Measurements from ENCODE around the gene AUP1.
A peak's percentile ranks its signal among the peaks of the same experiment; 100 is the strongest.
"Not testable (repeated sequence)": the region's sequence is repeated elsewhere in the genome, so short reads cannot be mapped to it uniquely, and the experiment has no call there.

AUP1 gene, protein sequence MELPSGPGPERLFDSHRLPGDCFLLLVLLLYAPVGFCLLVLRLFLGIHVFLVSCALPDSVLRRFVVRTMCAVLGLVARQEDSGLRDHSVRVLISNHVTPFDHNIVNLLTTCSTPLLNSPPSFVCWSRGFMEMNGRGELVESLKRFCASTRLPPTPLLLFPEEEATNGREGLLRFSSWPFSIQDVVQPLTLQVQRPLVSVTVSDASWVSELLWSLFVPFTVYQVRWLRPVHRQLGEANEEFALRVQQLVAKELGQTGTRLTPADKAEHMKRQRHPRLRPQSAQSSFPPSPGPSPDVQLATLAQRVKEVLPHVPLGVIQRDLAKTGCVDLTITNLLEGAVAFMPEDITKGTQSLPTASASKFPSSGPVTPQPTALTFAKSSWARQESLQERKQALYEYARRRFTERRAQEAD

GRCh38 chr2:74529357-74530238 lies at the start of gene AUP1, which contains the start of gene HTRA2:
AUP1 (minus strand) TSS chr2:74529706; CDS start chr2:74529629, 77 bp downstream.
HTRA2 (plus strand) TSS chr2:74529933; CDS start chr2:74530007, 74 bp downstream.
- peak; percentile 70 to 94 for DNase-seq

DNA sequence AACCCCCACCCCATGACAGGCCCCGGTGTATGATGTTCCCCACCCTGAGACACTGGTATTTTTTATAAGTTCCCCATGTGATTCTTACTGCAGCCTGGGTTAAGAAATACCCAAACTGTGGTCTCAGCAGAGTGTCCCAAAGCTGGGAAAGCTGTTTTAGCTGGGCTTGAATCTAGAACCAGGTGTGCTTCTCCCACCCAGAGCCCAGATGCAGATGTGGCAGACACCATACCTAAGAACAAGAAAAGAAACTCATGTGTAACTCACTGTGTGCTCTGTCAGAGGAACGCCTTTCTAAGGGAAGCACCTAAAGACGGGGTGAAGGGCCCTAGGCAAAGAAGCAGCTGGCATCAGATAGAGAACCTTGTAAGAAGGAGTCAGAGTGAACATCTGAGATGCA lies 48.9 kb upstream of the AUP1 start:
- DNase-seq = no peak

GRCh38 chr2:74577448-74577847 lies 47.9 kb upstream of the AUP1 start:
- no peak for DNase-seq

DNA sequence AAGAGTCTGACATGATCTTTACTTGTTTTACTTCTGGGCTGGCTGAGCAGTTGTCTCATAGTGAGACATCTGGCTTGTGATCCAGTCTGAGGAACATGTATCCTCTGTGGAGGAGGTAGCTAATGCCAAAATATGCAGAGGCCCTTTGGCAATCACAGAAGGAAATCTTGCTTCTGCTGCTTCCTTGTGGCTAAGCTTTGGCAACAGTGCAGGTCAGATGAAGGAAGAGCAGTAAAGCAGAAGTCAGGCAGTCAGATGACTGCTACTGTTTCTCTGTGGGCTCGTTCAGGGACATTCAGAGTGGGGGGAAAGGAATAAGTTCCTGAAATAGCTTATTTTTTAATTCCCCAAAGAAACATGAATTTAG lies 47.3 kb upstream of the AUP1 start:
- DNase-seq = no peak

- peak in 1 of 2 experiments; percentile 2 for DNase-seq
Measured at GRCh38 chr2:74576211-74576862, 46.8 kb upstream of the AUP1 start.

- no peak for DNase-seq
Measured at GRCh38 chr2:74575320-74575719, 45.8 kb upstream of the AUP1 start.

- DNase-seq = no peak
Measured at GRCh38 chr2:74573747-74574562, 44.4 kb upstream of the AUP1 start.

DNA sequence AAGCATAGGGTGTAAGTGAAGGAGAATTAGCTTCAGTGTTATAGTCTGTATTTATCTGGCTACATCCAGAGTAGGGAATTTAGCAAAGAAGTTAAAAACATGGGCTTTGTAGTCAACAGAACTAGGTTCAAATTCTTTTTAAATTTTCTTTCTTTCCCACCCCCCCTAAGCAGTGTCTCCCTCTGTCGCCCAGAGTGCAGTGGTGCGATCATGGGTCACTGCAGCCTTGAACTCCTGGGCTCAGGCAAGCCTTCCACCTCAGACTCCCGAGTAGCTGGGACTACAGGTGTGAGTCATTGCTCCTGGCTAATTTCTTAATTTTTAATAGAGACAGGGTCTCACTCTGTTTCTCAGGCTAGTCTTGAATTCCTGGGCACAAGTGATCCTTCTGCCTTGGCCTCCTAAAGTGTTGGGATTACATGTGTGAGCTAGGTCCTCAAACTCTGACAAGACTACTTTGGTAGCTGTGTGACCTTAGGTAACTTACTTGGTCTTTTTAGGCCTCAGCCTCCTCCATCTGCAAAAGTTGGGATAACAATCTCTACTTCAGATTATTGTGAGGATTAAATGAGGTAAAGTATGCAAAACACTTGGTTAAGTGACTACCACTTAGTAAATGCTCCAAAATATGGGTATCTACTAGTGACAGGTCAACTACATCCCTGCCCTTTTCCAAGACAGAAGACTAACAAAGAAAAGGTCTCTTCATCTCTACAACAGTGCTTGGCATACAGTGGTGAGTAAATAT lies 42.8 kb upstream of the AUP1 start:
- DNase-seq = no peak

DNA sequence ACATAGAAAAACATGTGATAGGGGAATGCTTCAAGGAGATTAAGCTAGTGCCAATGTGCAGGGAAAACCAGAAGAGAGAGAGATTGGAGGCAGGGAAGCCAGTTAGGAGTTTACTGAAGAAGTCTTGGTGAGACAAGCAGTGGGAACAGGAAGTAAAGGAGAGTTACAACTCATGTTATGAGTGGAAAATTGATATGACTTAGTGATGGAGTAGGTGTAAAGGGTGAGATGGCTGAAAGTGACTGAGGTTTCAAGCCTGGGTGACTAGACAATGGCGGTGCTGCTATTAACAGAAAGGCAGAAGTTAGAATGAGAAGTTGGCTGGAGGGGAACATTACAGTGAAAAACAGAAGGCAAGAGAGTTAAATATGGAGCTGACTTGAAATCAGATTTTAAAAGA lies 41.6 kb upstream of the AUP1 start:
- DNase-seq = no peak

DNA sequence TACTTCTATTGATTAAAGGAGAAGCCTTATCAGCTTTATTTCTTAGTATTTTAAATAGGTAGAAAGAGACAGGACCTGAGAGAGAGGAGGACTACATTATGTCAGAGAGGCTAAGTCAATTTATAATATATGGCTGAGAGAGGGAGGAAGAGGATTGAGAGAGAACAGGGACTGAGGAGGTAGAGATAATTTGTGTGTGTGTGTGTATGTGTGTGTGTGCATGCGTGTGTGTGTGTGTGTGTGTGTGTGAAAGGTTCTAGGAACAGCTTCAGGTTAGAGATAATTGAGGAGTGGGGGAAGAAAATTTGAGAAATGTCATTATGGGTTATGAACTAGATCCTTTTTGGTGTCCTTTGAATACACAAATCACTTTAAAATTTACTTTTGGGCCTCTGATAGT lies 40.2 kb upstream of the AUP1 start:
- no peak for DNase-seq

- no peak for DNase-seq
Measured at GRCh38 chr2:74567881-74568280, 38.4 kb upstream of the AUP1 start.

DNA sequence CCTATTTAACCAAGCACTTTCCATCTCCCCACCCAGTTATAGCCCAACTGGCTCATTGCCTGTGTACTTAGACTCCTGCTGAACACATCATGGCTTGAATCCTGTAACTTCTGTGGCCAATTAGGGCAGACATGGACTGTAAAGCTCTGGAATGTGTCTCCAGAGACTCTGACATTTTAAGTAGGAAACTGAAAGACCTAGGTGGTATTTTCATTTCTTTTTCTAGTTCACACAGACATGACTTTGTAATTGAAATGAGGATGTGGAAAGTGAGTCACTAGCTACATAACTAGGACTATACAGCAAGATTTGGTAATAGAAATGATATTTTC lies 37.2 kb upstream of the AUP1 start:
- no peak for DNase-seq

DNA sequence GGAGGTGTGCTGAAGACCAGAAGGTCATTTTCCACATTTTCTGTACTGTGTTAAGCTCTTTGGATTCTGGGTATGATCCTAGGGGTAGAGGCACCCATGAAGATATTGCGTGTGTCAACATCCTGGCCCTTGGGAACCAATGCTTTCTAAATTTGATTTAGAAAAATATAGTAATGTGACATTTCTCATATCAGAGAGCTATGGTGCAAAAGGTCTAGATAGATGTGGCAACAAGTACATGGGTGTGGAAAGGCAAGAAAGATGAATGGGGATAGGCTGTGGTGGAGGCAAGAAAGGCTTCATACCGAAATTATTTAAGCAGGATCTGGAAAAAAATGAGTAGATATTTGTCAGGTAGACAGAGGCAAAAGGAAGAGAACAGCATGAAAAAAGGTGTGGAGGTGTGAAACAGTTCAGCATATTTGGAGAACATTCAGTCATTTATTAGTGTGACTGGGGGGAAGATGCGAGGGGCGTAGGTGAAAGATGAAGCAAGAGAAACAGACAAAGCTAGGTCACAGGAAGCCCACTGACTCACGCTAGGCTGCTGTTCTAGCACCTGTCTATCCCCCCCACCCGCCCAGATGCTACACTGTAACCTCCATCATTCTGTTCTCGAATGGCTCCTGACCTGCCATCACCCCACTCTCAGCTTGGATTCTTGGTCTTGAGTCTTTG lies 36.7 kb upstream of the AUP1 start:
- no peak for DNase-seq

- DNase-seq = no peak
Measured at GRCh38 chr2:74564222-74564621, 34.7 kb upstream of the AUP1 start.

GRCh38 chr2:74562126-74562775 lies 32.7 kb upstream of the AUP1 start:
- DNase-seq = no peak

DNA sequence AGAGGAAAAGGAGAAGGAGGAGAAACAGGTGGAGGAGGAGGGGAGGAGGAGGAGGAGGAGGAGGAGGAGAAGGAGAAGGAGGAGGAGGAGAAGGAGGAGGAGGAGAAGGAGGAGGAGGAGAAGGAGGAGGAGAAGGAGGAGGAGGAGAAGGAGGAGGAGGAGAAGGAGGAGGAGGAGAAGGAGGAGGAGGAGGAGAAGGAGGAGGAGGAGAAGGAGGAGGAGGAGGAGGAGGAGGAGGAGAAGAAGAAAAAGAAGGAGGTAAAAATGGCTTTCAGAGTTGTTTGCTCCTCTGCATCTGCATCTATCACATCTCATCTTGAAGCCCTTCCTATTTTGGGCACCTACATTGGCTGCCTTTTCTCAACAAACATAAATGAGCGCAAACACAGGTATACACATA lies 31.5 kb upstream of the AUP1 start:
- not testable (repeated sequence) for DNase-seq

- DNase-seq = no peak
Measured at GRCh38 chr2:74560591-74560990, 31.1 kb upstream of the AUP1 start.

DNA sequence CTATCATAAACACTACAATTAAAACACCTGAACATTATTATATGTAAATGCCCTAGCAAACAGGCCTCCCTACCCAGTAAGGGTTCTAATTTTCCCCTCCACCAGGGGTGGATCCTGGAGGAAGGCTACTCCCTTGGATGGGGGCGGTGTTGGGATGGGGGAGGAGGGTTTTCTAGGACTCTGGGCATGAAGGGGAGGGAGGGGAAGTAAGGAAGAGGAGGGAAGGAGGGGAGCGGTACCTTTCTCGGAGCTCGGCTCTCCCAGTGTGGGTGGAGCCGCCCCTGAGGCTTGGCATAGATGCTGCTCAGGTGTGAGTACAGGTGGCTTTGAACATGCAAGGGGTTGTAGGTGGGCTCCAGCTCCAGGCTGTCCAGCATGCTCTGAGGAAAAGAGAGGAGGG lies 30.4 kb upstream of the AUP1 start:
- no peak for DNase-seq

DNA sequence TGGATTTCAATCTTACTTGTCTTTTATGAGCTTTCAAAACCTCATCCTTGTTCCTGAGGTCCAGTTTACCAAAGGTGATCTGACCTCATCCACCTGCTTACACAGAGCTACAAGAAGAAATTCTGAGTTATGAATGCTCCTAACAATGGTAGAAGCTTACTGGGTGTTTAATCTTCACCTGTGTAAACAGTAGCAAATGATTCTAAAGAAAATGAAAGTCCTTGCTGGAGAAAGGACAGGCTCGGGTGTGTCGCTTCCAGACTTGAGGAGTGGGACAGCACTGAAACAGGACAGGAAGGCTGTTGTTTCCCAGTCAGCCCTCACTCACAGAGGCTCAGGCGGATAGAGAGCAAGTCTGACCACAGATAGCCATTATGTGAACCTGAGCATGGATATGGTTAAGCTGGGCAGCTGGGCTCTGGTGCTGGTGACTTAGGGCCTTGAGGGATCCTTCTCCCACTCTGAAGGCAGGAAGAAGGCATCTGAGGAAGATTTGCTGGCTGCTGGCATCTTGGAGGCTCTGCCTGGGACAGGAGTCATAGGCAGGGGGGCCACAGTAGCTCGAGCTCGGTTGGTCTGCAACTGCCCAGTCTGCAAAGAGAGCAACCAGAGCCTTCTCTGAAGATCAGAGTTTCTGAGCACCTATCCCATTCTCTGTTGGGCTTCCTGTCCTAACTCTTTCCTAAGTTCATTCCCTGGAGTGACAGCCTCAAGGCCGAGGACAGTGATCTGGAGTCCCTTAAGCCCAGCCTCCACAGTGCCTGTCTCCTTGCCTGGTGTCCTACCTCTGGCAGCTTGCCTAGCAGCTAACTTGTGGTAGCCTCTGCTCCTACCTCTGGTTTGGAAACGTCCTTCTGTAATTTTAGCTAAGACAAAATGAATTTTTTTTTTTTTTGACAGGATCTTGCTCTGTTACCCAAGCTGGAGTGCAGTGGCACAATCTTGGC lies 29.1 kb upstream of the AUP1 start:
- no peak for DNase-seq
